Progenitor cell of endocrine pancreas (in vitro differentiated cells): ENCODE results near the gene RHO. TPM values are rescaled to one million over a fixed set of nuclear protein-coding genes. Genes with fewer than 3 reads are reported as not detected.
"Not testable (repeated sequence)": the region's sequence is repeated elsewhere in the genome, so short reads cannot be mapped to it uniquely, and the experiment has no call there.

Experiments
- DNase-seq: peaks from one replicate; pipeline ENCODE4 v3.0.0; 2021; ENCODE audit warnings: low spot score; ENCODE audit not compliant: unreplicated experiment
- H3K27ac Mint-ChIP-seq: 2 replicates; pipeline ENCODE4 v1.8.0; 2021; ENCODE audit warnings: mild to moderate bottlenecking, moderate library complexity, mixed read lengths
- H3K27me3 Mint-ChIP-seq: 2 replicates; pipeline ENCODE4 v1.8.0; 2021; ENCODE audit warnings: mixed read lengths
- H3K36me3 Mint-ChIP-seq: 2 replicates; pipeline ENCODE4 v1.8.0; 2022; ENCODE audit warnings: mixed read lengths; ENCODE audit not compliant: insufficient read depth
- H3K4me1 Mint-ChIP-seq: 2 replicates; pipeline ENCODE4 v1.8.0; 2021; ENCODE audit warnings: low read depth, mixed read lengths
- H3K4me3 Mint-ChIP-seq: 2 replicates; pipeline ENCODE4 v1.8.0; 2021; ENCODE audit warnings: low read depth, mild to moderate bottlenecking, moderate library complexity, mixed read lengths
- H3K9me3 Mint-ChIP-seq: 2 replicates; pipeline ENCODE4 v1.8.0; 2021; ENCODE audit warnings: low read depth, mixed read lengths
- long read RNA-seq: library from polyadenylated mRNA; unstranded; transcript quantifications from one replicate; pipeline ENCODE4 v2.0.0, GENCODE V29; 2020
- total RNA-seq: library from RNA; stranded (reverse); gene quantifications from 2 replicates; pipeline ENCODE4 v1.2.1, GENCODE V29; 2021
- TF ChIP-seq, protein P1 (sequence below): fragments of 200-600 bp; sonication (generic); IDR thresholded peaks from one replicate; pipeline ENCODE4 v1.5.0; 2021; ENCODE audit warnings: antibody characterized with exemption, mild to moderate bottlenecking; ENCODE audit not compliant: unreplicated experiment

RHO gene
- 0.10 TPM in 1 of 2 replicates, not detected in the other for total RNA-seq
- long read RNA-seq, result 0 reads

- TF ChIP-seq, protein P1, sequence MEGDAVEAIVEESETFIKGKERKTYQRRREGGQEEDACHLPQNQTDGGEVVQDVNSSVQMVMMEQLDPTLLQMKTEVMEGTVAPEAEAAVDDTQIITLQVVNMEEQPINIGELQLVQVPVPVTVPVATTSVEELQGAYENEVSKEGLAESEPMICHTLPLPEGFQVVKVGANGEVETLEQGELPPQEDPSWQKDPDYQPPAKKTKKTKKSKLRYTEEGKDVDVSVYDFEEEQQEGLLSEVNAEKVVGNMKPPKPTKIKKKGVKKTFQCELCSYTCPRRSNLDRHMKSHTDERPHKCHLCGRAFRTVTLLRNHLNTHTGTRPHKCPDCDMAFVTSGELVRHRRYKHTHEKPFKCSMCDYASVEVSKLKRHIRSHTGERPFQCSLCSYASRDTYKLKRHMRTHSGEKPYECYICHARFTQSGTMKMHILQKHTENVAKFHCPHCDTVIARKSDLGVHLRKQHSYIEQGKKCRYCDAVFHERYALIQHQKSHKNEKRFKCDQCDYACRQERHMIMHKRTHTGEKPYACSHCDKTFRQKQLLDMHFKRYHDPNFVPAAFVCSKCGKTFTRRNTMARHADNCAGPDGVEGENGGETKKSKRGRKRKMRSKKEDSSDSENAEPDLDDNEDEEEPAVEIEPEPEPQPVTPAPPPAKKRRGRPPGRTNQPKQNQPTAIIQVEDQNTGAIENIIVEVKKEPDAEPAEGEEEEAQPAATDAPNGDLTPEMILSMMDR, result no peak
- no peaks in the 10 kb centered on the region for H3K27me3 Mint-ChIP-seq
- H3K27ac Mint-ChIP-seq, result peak within 1 kb of the TSS; percentile 34
- DNase-seq, result no peak
- H3K4me3 Mint-ChIP-seq, result no peak within 1 kb of the TSS
- no peaks in the 10 kb centered on the region for H3K36me3 Mint-ChIP-seq
- H3K9me3 Mint-ChIP-seq, result no peaks in the 10 kb centered on the region
- peaks cover 9% of the 10 kb centered on the region for H3K4me1 Mint-ChIP-seq
Observed at GRCh38 chr3:129528589-129529100, at the start of gene RHO. Gene RHO (plus strand): TSS chr3:129528639. CDS start chr3:129528734, 95 bp downstream.

DNA sequence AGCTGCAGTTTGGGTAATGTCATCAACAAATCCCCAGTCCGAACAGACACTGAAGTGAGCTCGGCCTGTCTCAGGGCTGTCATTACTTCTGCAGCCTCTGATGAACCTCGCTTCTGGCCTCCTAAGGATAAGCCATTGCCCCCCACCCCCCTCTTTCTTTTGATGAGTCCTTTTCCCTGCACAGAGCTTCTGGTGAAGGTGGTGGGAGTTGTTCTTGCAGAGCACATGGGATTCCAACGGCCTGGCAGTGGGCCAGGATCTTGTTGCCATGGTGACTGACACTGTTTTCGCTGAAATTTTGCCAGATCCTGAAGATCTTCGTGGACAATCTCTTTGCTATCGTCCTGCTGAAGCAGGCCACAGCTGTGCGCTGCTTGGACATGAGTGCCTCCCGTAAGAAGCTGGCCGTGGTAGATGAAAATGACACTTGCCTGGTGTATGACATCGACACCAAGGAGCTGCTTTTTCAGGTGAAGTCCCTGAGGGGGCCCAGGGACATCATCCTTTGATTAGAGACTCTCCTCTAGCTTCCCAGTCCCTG lies 47.1 kb upstream of the RHO start:
- H3K36me3 Mint-ChIP-seq, result peaks cover 22% of the 10 kb centered on the region
- H3K27ac Mint-ChIP-seq, DNase-seq, H3K4me1 Mint-ChIP-seq, H3K9me3 Mint-ChIP-seq, H3K27me3 Mint-ChIP-seq, H3K4me3 Mint-ChIP-seq: not testable (repeated sequence)

DNA sequence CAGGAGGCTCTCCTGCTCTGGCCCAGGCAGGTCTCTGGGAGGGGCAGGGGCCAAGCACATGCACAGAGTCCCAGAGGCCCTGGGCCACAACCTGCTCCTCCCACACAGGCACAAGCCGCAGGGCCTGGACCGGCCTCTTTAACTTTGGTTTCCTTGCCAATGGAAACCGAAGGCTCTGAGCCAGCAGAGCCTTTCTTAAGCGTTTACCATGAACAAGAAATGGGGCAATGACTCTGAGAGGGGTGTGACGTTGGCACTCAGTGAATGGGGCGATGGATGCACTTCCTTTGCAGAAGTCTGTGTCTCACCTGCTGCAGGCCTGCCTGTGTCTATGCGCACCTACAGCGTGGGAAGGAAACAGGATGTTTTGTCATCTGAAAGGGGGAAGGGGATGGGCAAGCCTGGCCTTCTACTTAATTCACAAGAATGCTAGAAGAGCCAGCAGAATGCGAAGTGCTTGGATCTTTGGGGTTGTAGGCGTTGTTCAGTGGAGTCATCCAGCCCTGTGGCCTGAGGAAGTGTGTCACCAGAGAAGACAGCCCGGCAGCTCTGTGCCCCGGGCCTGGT lies 46.6 kb upstream of the RHO start:
- Mint-ChIP-seq H3K27ac (no peak overlapping the region), H3K4me1 (peaks cover 6% of the 10 kb centered on the region), H3K4me3 (no peak overlapping the region), H3K9me3 (no peaks in the 10 kb centered on the region), H3K27me3 (no peaks in the 10 kb centered on the region), H3K36me3 (peaks cover 19% of the 10 kb centered on the region)
- no peak for DNase-seq
- TF ChIP-seq, protein P1, result no peak

GRCh38 chr3:129482721-129483120 lies 45.7 kb upstream of the RHO start:
- H3K27ac Mint-ChIP-seq, result no peak overlapping the region
- no peaks in the 10 kb centered on the region for H3K27me3 Mint-ChIP-seq
- H3K36me3 Mint-ChIP-seq, result peaks cover 19% of the 10 kb centered on the region
- no peaks in the 10 kb centered on the region for H3K9me3 Mint-ChIP-seq
- no peak overlapping the region for H3K4me3 Mint-ChIP-seq
- DNase-seq, result no peak
- TF ChIP-seq, protein P1, result peak; percentile 15
- H3K4me1 Mint-ChIP-seq, result peaks cover 6% of the 10 kb centered on the region

DNA sequence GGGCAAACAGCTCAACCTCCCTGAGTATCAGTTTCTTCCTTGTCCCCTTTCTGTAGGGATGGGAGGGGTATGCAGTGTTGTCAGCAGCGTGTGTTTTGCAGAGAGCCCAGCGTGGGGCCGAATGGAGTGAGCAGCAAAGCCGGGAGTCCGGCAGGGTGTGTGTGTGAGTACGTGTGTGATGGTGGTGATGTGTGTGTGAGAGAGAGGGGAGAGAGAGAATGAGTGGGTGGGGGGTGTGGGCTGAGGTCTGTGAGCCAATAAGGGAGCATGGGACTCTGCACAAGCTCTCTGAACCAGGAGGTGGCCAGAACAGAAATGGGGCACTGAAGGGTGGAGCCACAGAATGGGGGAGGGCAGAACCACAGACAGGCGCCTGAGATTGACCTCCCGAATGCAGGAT lies 44.6 kb upstream of the RHO start:
- H3K4me3 Mint-ChIP-seq, result no peak overlapping the region
- peak overlapping the region; percentile 21 for H3K27ac Mint-ChIP-seq
- no peak for DNase-seq
- peaks cover 6% of the 10 kb centered on the region for H3K4me1 Mint-ChIP-seq
- H3K36me3 Mint-ChIP-seq, result peaks cover 18% of the 10 kb centered on the region
- no peaks in the 10 kb centered on the region for H3K9me3 Mint-ChIP-seq
- TF ChIP-seq, protein P1, result no peak
- no peaks in the 10 kb centered on the region for H3K27me3 Mint-ChIP-seq

DNA sequence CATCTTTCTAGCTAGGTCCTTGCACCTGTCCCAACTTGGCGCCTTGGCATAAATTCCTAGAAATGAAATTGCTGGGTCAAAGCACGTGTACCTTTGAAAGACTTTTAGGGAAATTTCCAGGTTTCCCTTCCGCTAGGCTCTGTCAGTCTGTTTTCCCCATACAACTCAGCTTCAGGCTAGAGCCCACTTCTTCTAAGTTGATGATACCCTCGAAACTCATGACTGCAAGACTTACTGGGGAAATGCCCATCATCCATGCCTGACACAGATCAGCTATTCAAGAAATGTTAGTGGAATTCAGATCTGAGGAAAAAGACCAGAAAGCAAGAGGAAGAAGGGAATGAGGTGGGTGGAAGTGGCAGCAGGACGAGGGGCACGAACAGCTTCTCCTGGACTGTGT lies 43.3 kb upstream of the RHO start:
- H3K4me1 Mint-ChIP-seq, H3K4me3 Mint-ChIP-seq, H3K27me3 Mint-ChIP-seq, H3K9me3 Mint-ChIP-seq, DNase-seq, H3K27ac Mint-ChIP-seq: not testable (repeated sequence)
- peaks cover 12% of the 10 kb centered on the region for H3K36me3 Mint-ChIP-seq
